G401 (cell line): Measurements from ENCODE around the gene FBLN2. TPM values are rescaled to one million over a fixed set of nuclear protein-coding genes. Genes with fewer than 3 reads are reported as not detected.

ENCODE experiments used
- DNase-seq: peaks from one replicate; pipeline ENCODE4 v3.0.0-alpha.2; 2015; ENCODE audit warnings: low spot score
- in situ Hi-C: cut with HindIII; loops from 2 replicates; pipeline ENCODE4 v1.10.0; 2016; ENCODE audit warnings: low sequenced_read_pairs, mixed read lengths
- total RNA-seq: library from RNA; depleted of rRNA; stranded (reverse); fragments of >200 nt; shearing (Covaris generic); gene quantifications from 2 replicates; pipeline ENCODE4 v1.2.3, GENCODE V29; 2014

The FBLN2 gene
- total RNA-seq, 1 experiment from 2014 or later, result 2.4 TPM

DNA sequence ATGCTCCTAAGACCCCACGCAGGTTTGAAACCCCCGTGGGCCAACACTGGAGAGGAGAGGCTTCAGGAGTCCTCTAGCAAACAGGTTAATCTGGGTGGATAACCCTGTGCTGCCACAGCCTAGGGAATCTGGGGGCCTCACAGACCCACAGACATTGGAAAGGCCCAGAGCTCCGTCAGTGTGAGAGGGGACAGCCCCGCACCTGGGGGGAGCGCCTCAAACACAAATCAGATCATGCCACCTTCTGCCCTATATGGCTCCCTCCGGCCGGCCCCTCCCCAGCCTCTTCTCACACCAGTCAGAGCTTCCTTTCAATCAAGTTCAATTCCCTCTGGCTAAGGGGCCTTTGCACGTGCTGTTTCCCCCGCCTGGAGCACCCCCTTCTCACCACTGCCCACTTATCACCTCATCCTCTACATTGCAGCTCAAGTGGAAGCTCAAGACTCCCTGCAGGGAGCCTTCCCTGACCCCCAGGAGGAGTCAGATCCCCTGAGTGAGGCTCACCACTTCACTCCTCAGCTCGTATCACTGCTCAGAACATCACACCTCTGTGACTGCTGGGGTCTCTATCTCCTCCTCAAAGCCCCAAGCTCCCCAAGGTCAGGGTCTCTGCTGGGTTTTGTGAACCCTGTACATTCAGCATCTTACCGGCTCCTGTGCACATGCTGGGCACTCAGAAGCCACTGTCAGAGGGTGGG is 24.1 kb downstream of the FBLN2 start:
- no peak for DNase-seq
- in situ Hi-C loops, result no loop called here

DNA sequence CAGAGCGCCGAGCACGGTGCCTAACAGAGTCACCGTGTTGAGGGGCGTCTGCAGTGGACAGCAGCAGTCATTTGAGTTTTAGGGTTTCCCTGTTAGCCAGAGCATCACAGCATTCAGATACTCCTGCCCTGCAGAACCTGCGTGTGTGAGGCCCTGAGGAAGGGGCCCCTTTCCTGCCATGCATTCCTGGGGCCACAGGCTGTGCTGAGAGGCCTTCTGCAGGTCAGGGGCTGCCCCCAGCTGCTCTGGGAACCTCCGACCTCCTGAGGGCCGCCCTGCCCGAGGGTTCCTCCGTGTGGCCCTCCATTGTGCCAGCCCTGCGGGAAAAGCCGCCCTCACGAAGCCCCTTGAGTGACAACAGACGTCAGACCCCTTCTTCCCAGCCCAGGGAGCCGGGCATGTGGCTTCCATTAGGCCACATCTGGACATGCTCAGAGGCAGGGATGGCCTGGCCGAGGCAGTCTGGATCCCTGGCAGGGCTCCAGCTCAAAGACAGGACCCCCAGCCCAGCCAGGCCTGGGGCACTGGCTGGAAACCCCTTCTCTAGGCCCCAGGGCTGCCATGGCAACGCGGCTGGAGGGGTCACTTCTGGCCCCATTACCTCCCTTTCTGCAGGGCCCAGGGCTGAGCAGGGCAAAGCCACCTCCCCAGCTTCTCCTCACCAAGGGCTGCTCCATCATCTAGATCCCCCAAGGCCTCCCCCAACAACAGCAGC is 25.3 kb downstream of the FBLN2 start:
- in situ Hi-C loops, result no loop called here
- DNase-seq, result no peak

DNA sequence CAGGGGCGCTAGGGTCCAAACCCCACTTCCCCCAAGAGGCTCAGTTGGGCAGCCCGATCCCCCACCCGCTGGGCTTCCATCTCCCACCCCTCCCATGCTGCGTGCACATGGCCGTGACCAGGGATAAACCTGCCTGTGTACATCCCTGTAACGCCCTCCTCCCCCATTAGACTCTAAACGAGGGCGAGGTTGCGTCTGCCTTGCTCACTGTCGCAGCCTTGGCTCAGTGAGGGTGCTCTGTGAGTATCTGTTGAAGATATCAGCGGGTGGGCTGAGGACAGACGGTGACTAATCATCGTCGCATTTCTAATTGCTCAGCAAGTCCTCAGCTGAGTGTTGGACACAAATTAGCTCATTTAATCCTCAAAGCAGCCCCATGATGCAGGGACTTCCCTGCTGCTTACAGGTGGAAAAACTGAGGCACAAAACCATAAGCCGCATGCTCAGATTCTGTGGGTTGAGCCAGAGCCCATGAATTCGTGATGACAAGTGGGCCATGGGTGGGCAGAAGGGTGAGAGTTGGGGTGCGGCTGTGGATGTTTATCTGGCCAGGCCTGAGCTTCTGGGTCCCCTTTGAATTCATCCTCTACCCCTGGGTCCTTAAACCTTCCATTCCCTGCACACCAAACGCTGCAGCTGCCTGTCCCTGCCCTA is 26.0 kb downstream of the FBLN2 start:
- in situ Hi-C loops, result no loop called here

DNA sequence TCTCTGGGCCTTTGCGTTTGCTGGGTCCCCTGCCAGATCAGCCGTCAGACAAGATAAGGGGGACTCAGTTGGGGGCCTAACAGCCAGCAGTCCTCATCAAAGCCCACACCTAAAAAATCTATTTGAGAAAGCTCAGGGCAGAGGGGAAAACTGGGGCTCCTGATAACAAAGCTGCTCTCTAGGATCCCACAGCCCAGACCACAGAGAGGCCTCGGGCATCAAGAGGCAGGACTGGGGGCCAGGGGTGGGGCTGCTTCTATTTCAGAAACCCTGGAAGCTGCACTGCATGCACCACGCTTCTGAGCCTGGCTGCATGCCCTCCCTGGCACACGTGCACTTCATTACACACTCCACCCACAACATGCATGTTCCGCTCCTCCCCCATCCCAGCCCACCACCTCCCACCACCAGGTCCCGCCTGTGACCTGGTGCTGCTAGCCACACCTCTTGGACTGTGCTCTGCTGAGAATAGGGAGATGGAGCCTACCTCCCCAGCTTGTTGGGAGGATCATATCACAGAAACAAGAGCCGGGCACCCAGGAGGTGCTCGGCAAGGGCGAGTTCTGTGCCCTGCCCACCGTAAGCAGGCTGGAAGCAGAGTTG is 26.6 kb downstream of the FBLN2 start:
- no peak for DNase-seq
- in situ Hi-C loops, result no loop called here

More for the DNA sequence above, 26.0 kb downstream of the FBLN2 start:
- DNase-seq, result peak; percentile 43

DNA sequence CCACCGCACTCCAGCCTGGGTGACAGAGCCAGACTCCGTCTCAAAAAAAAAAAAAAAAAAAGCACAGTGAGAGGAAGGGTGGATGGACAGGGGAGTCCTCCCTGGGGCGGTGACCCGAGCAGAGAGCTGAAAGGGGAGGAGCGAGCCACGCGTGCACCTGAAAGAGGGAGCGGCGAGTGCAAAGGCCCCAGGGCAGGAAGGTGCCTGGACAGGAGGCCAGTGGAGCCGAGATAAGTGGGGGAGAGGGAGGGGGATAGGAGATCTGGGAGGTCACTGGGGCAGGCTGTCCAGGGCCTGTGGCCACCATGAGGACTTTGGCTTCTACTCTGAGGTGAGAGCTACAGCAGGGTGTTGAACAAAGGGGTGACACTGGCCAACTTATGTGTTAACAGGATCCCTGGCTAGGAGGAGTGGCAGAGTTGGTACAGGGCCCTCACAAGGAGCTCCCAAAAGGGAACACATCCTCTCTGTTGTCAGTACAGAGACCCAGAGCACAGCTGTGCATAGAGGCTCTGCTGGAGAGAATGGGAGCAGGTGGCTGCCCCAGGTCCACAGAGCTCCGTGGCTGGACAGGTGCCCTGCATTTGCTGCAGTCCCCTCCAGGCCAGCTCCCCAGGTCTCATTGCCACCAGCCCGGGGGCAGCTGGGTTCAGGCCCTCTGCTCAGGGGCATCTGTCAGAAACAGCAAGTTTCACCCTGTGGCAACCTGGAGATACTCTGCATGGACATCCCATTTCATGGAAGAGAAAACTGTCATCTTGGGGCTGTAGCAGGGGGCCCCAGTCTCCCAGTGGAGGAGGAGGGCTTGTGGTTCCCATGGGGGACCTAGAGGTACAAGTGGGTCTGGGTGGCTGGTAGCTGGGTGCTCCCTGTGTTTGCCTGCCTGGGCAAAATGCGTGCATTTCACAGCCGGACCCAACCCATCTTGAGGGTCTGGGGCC is 28.5 kb downstream of the FBLN2 start:
- no peak for DNase-seq
- in situ Hi-C loops, result no loop called here

DNA sequence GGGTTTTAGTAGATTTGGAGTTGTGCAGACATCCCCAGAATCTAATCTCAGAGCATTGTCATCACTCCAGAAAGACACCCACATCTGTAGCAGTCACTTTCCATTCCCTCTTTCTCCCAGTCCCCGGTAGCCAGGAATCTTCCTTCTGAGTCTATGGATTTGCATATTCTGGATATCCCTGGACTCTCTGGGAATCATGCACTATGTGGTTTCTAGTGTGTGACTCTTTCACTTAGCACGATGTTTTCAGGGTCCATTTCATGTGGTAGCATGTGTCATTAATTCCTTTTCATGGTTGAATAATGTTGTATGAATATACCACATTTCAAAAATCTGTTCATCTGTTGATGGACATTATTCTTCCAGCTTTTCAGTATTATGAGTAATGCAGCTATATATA is 29.3 kb downstream of the FBLN2 start:
- in situ Hi-C loops, result no loop called here
- DNase-seq, result no peak

GRCh38 chr3:13579063-13579462 is 30.1 kb downstream of the FBLN2 start:
- in situ Hi-C loops, result no loop called here
- no peak for DNase-seq

GRCh38 chr3:13580256-13581023 is 31.5 kb downstream of the FBLN2 start:
- in situ Hi-C loops, result no loop called here
- DNase-seq, result peak; percentile 65

DNA sequence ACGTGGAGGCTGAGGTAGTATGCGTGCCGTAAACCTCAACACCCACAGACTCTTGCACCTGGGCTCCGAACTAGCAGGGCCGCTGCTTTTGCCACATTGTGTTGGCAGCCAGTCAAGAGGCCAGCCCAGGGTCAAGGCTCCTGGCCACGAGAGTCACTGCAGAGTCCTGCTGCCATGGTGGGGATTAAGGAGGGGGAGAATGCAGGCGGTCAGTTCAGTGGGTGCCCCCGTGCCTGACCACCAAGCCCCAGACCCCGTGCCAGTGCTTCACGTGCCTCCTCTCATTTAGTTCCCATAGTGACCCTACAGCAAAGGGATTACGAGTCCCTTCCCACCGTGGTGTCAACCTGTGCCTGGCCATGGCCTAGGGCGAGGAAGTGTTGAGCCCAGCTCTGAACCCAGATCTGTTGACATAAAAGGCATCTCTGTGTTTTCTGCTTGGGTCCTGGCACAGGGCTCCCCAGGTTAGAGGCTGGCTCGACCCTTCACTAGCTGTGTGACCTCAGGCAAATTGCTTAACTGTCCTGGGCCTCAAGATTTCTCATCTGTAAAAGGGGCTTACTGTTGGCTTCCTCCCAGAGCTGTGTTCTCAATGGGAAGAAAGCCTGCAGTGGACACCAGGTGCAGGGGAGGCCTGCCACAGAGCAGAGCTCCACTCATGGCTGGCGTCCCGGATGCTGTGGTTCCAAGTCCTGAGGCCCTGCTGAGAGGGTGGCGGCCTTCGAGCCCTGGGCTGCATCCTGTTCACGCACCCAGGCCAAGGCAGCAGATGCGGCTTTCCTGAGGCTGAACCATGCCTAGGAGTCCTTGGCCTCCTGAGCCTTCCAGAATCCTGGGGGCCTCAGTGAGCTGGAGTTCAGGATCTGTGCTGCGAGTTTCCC is 32.8 kb downstream of the FBLN2 start:
- in situ Hi-C loops, result no loop called here
- DNase-seq, result peak; percentile 75

- in situ Hi-C loops, result no loop called here
These were observed 33.7 kb downstream of the FBLN2 start for GRCh38 chr3:13582366-13583250.

DNA sequence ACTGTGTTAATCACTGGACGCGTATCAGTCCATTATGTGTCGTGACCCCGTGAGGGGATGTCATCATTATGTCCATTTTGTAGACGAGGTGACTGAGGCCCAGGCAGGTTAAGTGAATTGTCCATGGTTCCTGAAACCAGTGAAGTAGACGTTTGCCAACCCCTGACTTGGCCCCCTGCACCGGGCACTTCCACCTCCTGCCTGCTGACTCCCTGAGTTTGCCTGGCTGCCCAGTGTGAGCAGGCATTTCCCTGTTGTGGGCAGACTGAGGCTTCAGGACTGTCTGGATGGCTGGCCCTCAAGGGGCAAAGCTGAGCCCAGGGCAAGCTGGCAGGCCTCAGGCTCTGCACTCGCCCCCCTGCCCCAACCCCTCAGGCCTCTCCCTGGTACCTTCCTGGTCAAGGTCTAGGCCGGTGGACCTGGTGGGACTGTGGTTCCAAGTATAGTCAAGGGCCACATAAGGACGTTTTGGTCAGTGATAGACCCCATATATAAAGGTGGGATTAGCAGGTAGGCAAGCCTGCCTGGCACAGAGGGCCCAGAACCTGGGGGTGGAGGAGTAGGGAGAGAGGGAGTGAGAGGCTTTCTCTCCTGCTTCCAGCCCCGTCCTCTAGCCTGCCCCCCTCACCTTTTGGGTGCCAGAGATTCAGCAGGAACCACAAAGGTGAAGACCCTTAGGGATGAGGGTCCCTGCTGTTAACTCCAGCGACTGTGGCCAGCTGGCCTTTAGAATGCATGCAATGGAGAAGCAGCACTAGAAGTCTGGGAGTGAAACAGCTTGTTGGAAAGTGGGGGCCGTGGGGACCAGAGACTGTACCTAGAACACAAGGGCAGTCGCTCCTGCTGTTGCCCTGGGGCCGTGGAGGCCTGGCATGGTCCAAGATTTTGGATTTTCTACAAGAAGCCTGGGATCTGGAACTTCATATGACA is 34.6 kb downstream of the FBLN2 start:
- no peak for DNase-seq
- in situ Hi-C loops, result no loop called here

More at GRCh38 chr3:13582366-13583250, 33.7 kb downstream of the FBLN2 start:
- DNase-seq, result no peak

DNA sequence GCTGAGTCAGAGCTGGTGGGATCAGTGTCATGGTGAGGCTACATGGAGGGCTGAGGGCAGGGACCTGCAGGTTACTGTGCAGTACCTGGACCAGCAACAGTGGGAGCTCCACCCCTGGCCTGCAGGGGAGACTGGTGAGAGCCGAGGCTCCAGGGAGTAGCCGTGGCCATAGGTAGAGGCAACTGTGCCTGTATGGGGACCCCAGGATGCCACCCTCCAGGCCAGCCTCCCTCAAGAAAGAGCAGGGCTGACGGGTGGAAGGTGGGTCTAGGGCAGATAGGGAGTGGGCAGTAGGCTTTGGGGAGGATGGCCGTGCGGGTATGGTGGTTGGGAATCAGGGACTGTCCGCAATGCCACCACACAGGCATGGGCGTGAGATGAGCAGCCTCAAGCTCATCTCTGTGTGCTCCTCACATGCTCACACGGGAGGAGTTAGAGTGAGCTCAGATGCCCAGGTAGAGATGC is 35.5 kb downstream of the FBLN2 start:
- no peak for DNase-seq
- in situ Hi-C loops, result no loop called here

DNA sequence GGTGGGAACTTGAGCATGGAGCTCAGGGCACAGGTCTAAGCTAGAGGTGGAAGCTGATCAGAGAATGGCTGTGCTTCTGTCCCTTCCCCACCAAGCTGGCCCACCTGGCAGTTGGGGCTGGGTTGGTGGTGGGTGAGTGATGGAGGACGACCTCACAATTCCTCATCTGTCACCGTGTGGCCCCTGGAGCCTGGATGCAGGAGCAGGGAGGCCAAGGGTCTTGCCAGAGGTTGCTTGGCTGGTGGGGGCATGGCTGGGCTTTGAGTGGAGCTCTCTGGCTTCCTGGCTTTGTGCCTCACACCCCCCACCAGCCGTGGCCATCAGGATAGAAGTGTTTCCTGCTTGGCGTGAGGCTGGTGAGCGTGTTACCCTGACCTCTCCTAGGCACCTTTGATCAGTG is 36.0 kb downstream of the FBLN2 start:
- in situ Hi-C loops, result no loop called here
- DNase-seq, result no peak

- in situ Hi-C loops, result no loop called here
- no peak for DNase-seq
These were observed 38.5 kb downstream of the FBLN2 start for GRCh38 chr3:13587442-13587841.

DNA sequence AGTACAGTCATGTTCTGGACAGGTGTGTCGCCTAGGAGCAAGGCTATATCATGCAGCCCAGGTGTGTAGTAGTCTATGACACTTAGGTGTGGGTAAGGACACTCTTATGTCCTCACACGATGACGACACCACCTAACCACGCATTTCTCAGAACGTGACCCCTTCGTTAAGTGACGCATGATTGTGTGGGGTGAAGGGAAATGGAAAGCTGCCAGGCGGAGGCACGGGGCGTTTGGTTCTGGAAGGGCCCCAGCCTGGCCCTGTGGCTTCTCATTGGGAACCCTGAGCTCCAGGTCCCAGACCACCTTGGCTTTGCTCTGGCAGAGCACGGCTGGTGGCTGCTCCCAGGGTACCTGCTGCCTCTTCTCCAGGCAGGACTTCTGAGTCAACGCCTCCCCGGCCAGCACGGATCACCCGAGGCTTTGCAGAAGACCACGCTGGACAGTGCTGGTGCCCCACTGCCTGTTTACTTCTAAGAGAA is 39.3 kb downstream of the FBLN2 start:
- in situ Hi-C loops, result no loop called here
- no peak for DNase-seq
